ENCODE results near the gene PCDHGA3.

PCDHGA3 gene

GRCh38 chr5:141355641-141356040, 12.0 kb downstream of the PCDHGA3 start:
- Histone ChIP-seq H3K4me3 (ENCODE audit: low read depth, low read length) (no peak overlapping the region), H3K9me3 (peaks cover 15% of the 10 kb centered on the region), H3K36me3 (peaks cover 50% of the 10 kb centered on the region), H3K4me1 (no peaks in the 10 kb centered on the region), H3K27me3 (no peaks in the 10 kb centered on the region)
- TF ChIP-seq, protein P1, sequence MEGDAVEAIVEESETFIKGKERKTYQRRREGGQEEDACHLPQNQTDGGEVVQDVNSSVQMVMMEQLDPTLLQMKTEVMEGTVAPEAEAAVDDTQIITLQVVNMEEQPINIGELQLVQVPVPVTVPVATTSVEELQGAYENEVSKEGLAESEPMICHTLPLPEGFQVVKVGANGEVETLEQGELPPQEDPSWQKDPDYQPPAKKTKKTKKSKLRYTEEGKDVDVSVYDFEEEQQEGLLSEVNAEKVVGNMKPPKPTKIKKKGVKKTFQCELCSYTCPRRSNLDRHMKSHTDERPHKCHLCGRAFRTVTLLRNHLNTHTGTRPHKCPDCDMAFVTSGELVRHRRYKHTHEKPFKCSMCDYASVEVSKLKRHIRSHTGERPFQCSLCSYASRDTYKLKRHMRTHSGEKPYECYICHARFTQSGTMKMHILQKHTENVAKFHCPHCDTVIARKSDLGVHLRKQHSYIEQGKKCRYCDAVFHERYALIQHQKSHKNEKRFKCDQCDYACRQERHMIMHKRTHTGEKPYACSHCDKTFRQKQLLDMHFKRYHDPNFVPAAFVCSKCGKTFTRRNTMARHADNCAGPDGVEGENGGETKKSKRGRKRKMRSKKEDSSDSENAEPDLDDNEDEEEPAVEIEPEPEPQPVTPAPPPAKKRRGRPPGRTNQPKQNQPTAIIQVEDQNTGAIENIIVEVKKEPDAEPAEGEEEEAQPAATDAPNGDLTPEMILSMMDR (IDR thresholded peaks at IDR 0.05; ENCODE audit: low read depth, low read length) = no peak
- DNase-seq = no peak

DNA sequence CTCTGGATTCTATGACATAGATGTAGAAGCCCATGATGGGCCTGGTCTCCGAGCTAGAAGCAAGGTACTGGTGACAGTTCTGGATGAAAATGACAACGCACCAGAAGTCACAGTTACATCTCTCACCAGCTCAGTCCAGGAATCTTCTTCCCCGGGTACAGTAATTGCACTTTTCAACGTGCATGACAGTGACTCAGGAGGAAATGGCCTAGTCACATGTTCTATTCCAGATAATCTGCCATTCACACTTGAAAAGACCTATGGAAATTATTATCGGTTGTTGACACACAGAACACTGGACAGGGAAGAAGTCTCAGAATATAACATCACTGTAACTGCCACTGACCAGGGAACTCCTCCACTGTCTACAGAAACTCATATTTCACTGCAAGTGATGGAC, 12.5 kb downstream of the PCDHGA3 start:
- TF ChIP-seq, protein P1 (IDR thresholded peaks at IDR 0.05; ENCODE audit: low read depth, low read length) = no peak
- Histone ChIP-seq H3K36me3 (peaks cover 53% of the 10 kb centered on the region), H3K27me3 (no peaks in the 10 kb centered on the region), H3K4me1 (no peaks in the 10 kb centered on the region), H3K4me3 (ENCODE audit: low read depth, low read length) (no peak overlapping the region), H3K9me3 (peaks cover 15% of the 10 kb centered on the region)
- DNase-seq = no peak

DNA sequence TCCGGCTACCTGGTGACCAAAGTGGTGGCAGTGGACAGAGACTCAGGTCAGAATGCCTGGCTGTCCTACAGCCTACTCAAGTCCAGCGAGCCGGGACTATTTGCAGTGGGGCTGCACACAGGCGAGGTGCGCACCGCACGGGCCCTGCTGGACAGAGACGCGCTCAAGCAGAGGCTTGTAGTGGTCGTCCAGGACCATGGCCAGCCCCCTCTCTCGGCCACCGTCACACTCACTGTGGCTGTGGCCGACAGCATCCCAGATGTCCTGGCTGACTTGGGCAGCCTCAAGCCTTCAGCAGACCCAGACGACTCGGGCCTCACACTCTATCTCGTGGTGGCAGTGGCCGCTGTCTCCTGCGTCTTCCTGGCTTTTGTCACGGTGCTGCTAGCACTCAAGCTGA, 13.3 kb downstream of the PCDHGA3 start:
- Histone ChIP-seq H3K27me3 (no peaks in the 10 kb centered on the region), H3K4me3 (ENCODE audit: low read depth, low read length) (no peak overlapping the region), H3K36me3 (peaks cover 51% of the 10 kb centered on the region), H3K4me1 (no peaks in the 10 kb centered on the region), H3K9me3 (peaks cover 15% of the 10 kb centered on the region)
- TF ChIP-seq, protein P1 (IDR thresholded peaks at IDR 0.05; ENCODE audit: low read depth, low read length) = no peak
- no peak for DNase-seq

DNA sequence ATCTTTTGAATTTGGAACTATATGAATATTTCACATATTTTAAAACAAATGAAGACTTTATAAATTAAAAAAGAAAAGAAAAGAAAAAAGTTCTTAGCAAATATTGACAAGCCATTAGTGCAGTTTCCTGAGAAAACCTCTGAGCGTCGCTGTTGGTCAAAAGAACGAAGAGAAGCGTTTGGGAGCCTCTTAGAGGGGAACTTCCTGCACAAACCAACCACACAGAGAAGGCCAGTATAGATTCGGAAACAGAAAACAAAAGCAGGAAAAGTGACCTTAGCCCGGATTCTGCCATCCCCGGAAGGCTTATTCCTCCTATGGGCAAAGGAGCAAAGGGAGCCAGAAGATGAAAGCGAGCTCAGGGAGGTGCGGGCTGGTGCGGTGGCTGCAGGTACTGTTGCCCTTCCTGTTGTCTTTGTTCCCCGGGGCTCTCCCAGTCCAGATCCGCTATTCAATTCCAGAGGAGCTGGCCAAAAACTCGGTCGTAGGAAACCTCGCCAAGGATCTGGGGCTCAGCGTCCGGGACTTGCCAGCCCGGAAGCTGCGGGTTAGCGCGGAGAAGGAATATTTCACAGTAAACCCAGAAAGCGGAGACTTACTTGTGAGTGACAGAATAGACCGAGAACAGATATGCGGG, 16.3 kb downstream of the PCDHGA3 start, which contains the start of gene PCDHGB2:
PCDHGB2 (plus strand) TSS at position 205 of the 637 bp plus-strand sequence; CDS start at position 347, 142 bp downstream.
- peaks cover 12% of the 10 kb centered on the region for H3K9me3 ChIP-seq
- H3K27me3 ChIP-seq = no peaks in the 10 kb centered on the region
- no peak for DNase-seq
- H3K4me3 ChIP-seq (ENCODE audit: low read depth, low read length) = no peak within 1 kb of the TSS
- TF ChIP-seq, protein P1 (IDR thresholded peaks at IDR 0.05; ENCODE audit: low read depth, low read length) = peak; percentile 54
- H3K36me3 ChIP-seq = peaks cover 58% of the 10 kb centered on the region
- no peaks in the 10 kb centered on the region for H3K4me1 ChIP-seq

GRCh38 chr5:141360685-141361084, 17.1 kb downstream of the PCDHGA3 start:
- Histone ChIP-seq H3K4me1 (no peaks in the 10 kb centered on the region), H3K36me3 (peaks cover 56% of the 10 kb centered on the region), H3K9me3 (peaks cover 7% of the 10 kb centered on the region), H3K27me3 (no peaks in the 10 kb centered on the region), H3K4me3 (ENCODE audit: low read depth, low read length) (no peak overlapping the region)
- TF ChIP-seq, protein P1 (IDR thresholded peaks at IDR 0.05; ENCODE audit: low read depth, low read length) = no peak
- DNase-seq = no peak

- Histone ChIP-seq H3K4me1 (no peaks in the 10 kb centered on the region), H3K27me3 (no peaks in the 10 kb centered on the region), H3K36me3 (peaks cover 44% of the 10 kb centered on the region), H3K4me3 (ENCODE audit: low read depth, low read length) (no peak overlapping the region), H3K9me3 (peaks cover 5% of the 10 kb centered on the region)
- no peak for DNase-seq
- TF ChIP-seq, protein P1 (IDR thresholded peaks at IDR 0.05; ENCODE audit: low read depth, low read length) = no peak
Measured at GRCh38 chr5:141362719-141363118, 19.1 kb downstream of the PCDHGA3 start.

Data from BE2C (cell line).